Measurements from ENCODE around the gene NDUFV1.
"Not testable (repeated sequence)": the region's sequence is repeated elsewhere in the genome, so short reads cannot be mapped to it uniquely, and the experiment has no call there.

Gene NDUFV1

GRCh38 chr11:67586568-67587250 is 20.0 kb upstream of the NDUFV1 start:
- DNase-seq: no peak

GRCh38 chr11:67588136-67588503 is 18.6 kb upstream of the NDUFV1 start:
- no peak for DNase-seq

GRCh38 chr11:67588899-67589415 is 17.8 kb upstream of the NDUFV1 start:
- not testable (repeated sequence) for DNase-seq

- no peak for DNase-seq
Measured at GRCh38 chr11:67592880-67593564, 13.7 kb upstream of the NDUFV1 start.

GRCh38 chr11:67593565-67593905 is 13.2 kb upstream of the NDUFV1 start:
- DNase-seq: no peak

GRCh38 chr11:67594480-67594879 is 12.3 kb upstream of the NDUFV1 start:
- DNase-seq: no peak

- no peak for DNase-seq
Measured at GRCh38 chr11:67596753-67597300, 9.9 kb upstream of the NDUFV1 start.

GRCh38 chr11:67597458-67597857 is 9.3 kb upstream of the NDUFV1 start:
- not testable (repeated sequence) for DNase-seq

GRCh38 chr11:67597963-67598362 is 8.8 kb upstream of the NDUFV1 start:
- DNase-seq: not testable (repeated sequence)

GRCh38 chr11:67599149-67599548 is 7.6 kb upstream of the NDUFV1 start:
- no peak for DNase-seq

- DNase-seq: no peak
Measured at GRCh38 chr11:67600324-67601029, 6.3 kb upstream of the NDUFV1 start.

- DNase-seq: no peak
Measured at GRCh38 chr11:67601098-67601497, 5.6 kb upstream of the NDUFV1 start.

- DNase-seq: not testable (repeated sequence)
Measured at GRCh38 chr11:67604119-67604518, 2.6 kb upstream of the NDUFV1 start.

- DNase-seq: no peak
Measured at GRCh38 chr11:67604815-67605214, 1.9 kb upstream of the NDUFV1 start.

- DNase-seq: no peak
Measured at GRCh38 chr11:67605231-67606011, 1.3 kb upstream of the NDUFV1 start.

GRCh38 chr11:67606093-67606491 is 644 bp upstream of the NDUFV1 start:
- no peak for DNase-seq

GRCh38 chr11:67607507-67607906 is 771 bp downstream of the NDUFV1 start:
- DNase-seq: no peak

GRCh38 chr11:67608486-67608885 is 1.8 kb downstream of the NDUFV1 start:
- no peak for DNase-seq

- no peak for DNase-seq
Measured at GRCh38 chr11:67609316-67609715, 2.6 kb downstream of the NDUFV1 start.

- DNase-seq: no peak
Measured at GRCh38 chr11:67610302-67610868, 3.6 kb downstream of the NDUFV1 start.

GRCh38 chr11:67611165-67611564 is 4.4 kb downstream of the NDUFV1 start:
- DNase-seq: no peak
